ENCODE data around the gene CSF2. TPM values are rescaled to one million over a fixed set of nuclear protein-coding genes. Genes with fewer than 3 reads are reported as not detected.

The CSF2 gene
- total and polyA plus RNA-seq, 2 of the 13 experiments (the other 11 are each of a cell fraction or from before 2014, with no cell fraction given) = not detected

- TF ChIP-seq ZNF451 (CRISPR knock-in tag; IDR thresholded peaks at IDR 0.05) = no peak
- TF ChIP-seq GATA4 (IDR thresholded peaks at IDR 0.05; ENCODE audit: borderline replicate concordance, low read depth) = no peak
- TF ChIP-seq CCAR2 (optimal IDR thresholded peaks at IDR 0.05; ENCODE audit: low read depth, low read length) = no peak
- TF ChIP-seq GRHL1 (CRISPR knock-in tag; conservative IDR thresholded peaks at IDR 0.05) = no peak
- TF ChIP-seq ZNF282 (IDR thresholded peaks at IDR 0.05; ENCODE audit: partially characterized antibody) = no peak
- no peak for TF ChIP-seq ISX (CRISPR knock-in tag; conservative IDR thresholded peaks at IDR 0.05)
- TF ChIP-seq ZSCAN29 (CRISPR knock-in tag; conservative IDR thresholded peaks at IDR 0.05) = no peak
- TF ChIP-seq SMYD3 (CRISPR knock-in tag; IDR thresholded peaks at IDR 0.05) = no peak
- no peak for TF ChIP-seq ZNF672 (CRISPR knock-in tag; IDR thresholded peaks at IDR 0.05)
- TF ChIP-seq FOXP4 (CRISPR knock-in tag; IDR thresholded peaks at IDR 0.05) = 0 out of 2 replicates have a peak, but pooled peaks have one; percentile 34
- TF ChIP-seq ZFP62 (CRISPR knock-in tag; IDR thresholded peaks at IDR 0.05) = no peak
- peak; percentile 77 for TF ChIP-seq GFI1 (CRISPR knock-in tag; IDR thresholded peaks at IDR 0.05; ENCODE audit: borderline replicate concordance)
- TF ChIP-seq SNAPC2 (CRISPR knock-in tag; IDR thresholded peaks at IDR 0.05) = no peak
- TF ChIP-seq RAD51 (IDR thresholded peaks at IDR 0.05; ENCODE audit: borderline replicate concordance) = no peak
- peak; percentile 58 for TF ChIP-seq NR2F6 (IDR thresholded peaks at IDR 0.05)
- peak; percentile 35; the same call in 1 of the 2 replicates for TF ChIP-seq NR2F6 (CRISPR knock-in tag; IDR thresholded peaks at IDR 0.05)
- no peak for TF ChIP-seq NFIB (CRISPR knock-in tag; IDR thresholded peaks at IDR 0.05; ENCODE audit: borderline replicate concordance)
- no peak for TF ChIP-seq ZFAT (CRISPR knock-in tag; conservative IDR thresholded peaks at IDR 0.05)
- TF ChIP-seq ZNF761 (CRISPR knock-in tag; conservative IDR thresholded peaks at IDR 0.05) = no peak
- TF ChIP-seq ZNF781 (CRISPR knock-in tag; IDR thresholded peaks at IDR 0.05; ENCODE audit: borderline replicate concordance, not compliant biosample characterization) = no peak
- no peak for TF ChIP-seq MLX (CRISPR knock-in tag; IDR thresholded peaks at IDR 0.05)
- TF ChIP-seq PITX1 (CRISPR knock-in tag; IDR thresholded peaks at IDR 0.05) = no peak
- 0 out of 2 replicates have a peak, but pooled peaks have one; percentile 9 for TF ChIP-seq PATZ1 (CRISPR knock-in tag; IDR thresholded peaks at IDR 0.05)
- no peak for TF ChIP-seq JARID2 (CRISPR knock-in tag; IDR thresholded peaks at IDR 0.05; ENCODE audit: insufficient replicate concordance)
Observed at GRCh38 chr5:132076202-132076830, 2.7 kb downstream of the CSF2 start (continued).
